Smooth muscle cell (in vitro differentiated cells): Measurements from ENCODE around the gene LDHA. TPM values are rescaled to one million over a fixed set of nuclear protein-coding genes. Genes with fewer than 3 reads are reported as not detected.

Experiments
- DNase-seq: peaks from one replicate; lab custom pipeline; 2025; ENCODE audit not compliant: unreplicated experiment; lab: John Stamatoyannopoulos, UW
- H2AFZ ChIP-seq: fragments of 200-600 bp; sonication (generic); 2 replicates; pipeline ENCODE4 v1.6.0; 2016; ENCODE audit warnings: antibody characterized with exemption, low read depth, mild to moderate bottlenecking
- H3F3A ChIP-seq: fragments of 200-600 bp; sonication (generic); 2 replicates; pipeline ENCODE4 v1.6.0; 2017; ENCODE audit warnings: antibody characterized with exemption, low read depth
- H3K27ac ChIP-seq: fragments of 200-600 bp; sonication (generic); 2 replicates; pipeline ENCODE4 v1.5.1; 2016; ENCODE audit warnings: low read depth, mild to moderate bottlenecking
- H3K27me3 ChIP-seq: fragments of 200-600 bp; sonication (generic); 2 replicates; pipeline ENCODE4 v1.6.1; 2016; ENCODE audit warnings: low read depth, mild to moderate bottlenecking
- H3K36me3 ChIP-seq: fragments of 200-600 bp; sonication (generic); 2 replicates; pipeline ENCODE4 v1.5.1; 2016; ENCODE audit warnings: low read depth
- H3K4me1 ChIP-seq: fragments of 200-600 bp; sonication (generic); 2 replicates; pipeline ENCODE4 v1.5.1; 2016; ENCODE audit warnings: low read depth
- H3K4me2 ChIP-seq: fragments of 200-600 bp; sonication (generic); 2 replicates; pipeline ENCODE4 v1.6.0; 2016; ENCODE audit warnings: mild to moderate bottlenecking
- H3K4me3 ChIP-seq: fragments of 200-600 bp; sonication (generic); 2 replicates; pipeline ENCODE4 v1.5.1; 2016; ENCODE audit warnings: mild to moderate bottlenecking
- H3K79me2 ChIP-seq: fragments of 200-600 bp; sonication (generic); 2 replicates; pipeline ENCODE4 v1.6.0; 2016; ENCODE audit warnings: low read depth, mild to moderate bottlenecking
- H3K9ac ChIP-seq: fragments of 200-600 bp; sonication (generic); 2 replicates; pipeline ENCODE4 v1.6.0; 2016; ENCODE audit warnings: low read depth
- H3K9me3 ChIP-seq: fragments of 200-600 bp; sonication (generic); replicated peaks from 2 replicates; pipeline ENCODE4 v1.5.1; 2016; ENCODE audit warnings: low read depth
- H4K20me1 ChIP-seq: fragments of 200-600 bp; sonication (generic); 2 replicates; pipeline ENCODE4 v1.6.0; 2016; ENCODE audit warnings: low read depth
- WGBS: methylation state at CpG from one replicate; pipeline ENCODE4 v1.1.7; 2016; ENCODE audit warnings: low lambda C conversion rate; 5-methylcytosine and 5-hydroxymethylcytosine counted together
- polyA plus RNA-seq: library from polyadenylated mRNA; unstranded; fragments of >200 nt; fragmentation: Nextera tagmentation; extraction: Ambion mirVana; gene quantifications from 2 replicates; pipeline ENCODE4 v1.2.1, GENCODE V29; 2016
- total RNA-seq: library from RNA; depleted of rRNA; stranded (reverse); fragments of >200 nt; gene quantifications from 2 replicates; pipeline ENCODE4 v1.2.3, GENCODE V29; 2014
- TF ChIP-seq, protein P1 (sequence below): fragments of 200-600 bp; sonication (generic); IDR thresholded peaks from 2 replicates; pipeline ENCODE4 v1.5.1; 2017; ENCODE audit warnings: borderline replicate concordance, mild to moderate bottlenecking, antibody characterized with exemption; ENCODE audit not compliant: insufficient read depth, poor library complexity, severe bottlenecking

Gene LDHA
- total and polyA plus RNA-seq, 2 experiments from 2014 or later: 1,106 to 2,158 TPM

DNA sequence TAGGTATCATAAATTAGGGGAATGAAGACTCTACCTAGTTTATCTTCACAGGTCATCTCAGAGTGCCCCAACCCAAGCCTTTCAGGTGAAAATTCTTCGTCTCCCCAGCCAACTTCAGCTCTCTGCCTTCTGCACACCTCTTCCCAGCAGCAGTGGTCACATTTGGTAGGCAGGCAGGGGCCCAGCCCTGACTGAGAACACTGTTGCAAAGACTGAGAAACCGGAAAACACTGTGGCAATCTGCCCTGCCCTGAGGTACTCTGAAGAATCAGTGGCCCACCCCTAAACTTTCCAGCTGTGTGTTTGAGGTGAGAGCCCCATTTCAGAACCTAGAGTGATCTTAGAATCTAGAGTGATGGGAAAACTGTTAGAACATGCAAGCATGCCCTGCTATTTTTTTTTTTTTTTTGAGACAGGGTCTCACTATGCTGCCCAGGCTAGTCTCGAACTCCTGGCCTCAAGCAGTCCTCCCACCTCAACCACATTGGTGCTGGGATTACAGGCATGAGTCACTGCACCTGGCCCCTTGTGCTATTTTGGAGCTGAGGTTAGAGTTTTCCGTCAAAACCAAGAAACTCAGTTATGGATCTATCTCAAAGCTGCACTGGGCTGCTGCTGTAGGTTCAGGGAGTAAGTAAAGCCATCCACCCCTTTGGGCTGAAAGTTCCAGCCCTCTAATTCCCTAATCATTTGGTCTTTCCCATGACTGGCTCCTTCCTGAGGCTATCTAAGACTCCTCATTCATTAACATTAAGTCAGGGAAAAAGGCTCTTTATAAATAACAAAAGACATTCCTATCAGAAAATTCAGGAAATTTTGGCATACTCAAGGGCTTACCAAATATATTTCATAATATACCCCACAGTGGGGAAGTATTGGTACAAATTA, 1.7 kb upstream of the LDHA start:
- H4K20me1 ChIP-seq: peaks cover 30% of the 10 kb centered on the region
- peaks cover 9% of the 10 kb centered on the region for H3K36me3 ChIP-seq
- no peak for DNase-seq
- H2AFZ ChIP-seq: no peak overlapping the region
- peaks cover 13% of the 10 kb centered on the region for H3K4me1 ChIP-seq
- TF ChIP-seq, protein P1, sequence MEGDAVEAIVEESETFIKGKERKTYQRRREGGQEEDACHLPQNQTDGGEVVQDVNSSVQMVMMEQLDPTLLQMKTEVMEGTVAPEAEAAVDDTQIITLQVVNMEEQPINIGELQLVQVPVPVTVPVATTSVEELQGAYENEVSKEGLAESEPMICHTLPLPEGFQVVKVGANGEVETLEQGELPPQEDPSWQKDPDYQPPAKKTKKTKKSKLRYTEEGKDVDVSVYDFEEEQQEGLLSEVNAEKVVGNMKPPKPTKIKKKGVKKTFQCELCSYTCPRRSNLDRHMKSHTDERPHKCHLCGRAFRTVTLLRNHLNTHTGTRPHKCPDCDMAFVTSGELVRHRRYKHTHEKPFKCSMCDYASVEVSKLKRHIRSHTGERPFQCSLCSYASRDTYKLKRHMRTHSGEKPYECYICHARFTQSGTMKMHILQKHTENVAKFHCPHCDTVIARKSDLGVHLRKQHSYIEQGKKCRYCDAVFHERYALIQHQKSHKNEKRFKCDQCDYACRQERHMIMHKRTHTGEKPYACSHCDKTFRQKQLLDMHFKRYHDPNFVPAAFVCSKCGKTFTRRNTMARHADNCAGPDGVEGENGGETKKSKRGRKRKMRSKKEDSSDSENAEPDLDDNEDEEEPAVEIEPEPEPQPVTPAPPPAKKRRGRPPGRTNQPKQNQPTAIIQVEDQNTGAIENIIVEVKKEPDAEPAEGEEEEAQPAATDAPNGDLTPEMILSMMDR: no peak
- peak overlapping the region; percentile 90 for H3K27ac ChIP-seq
- no peaks in the 10 kb centered on the region for H3K27me3 ChIP-seq
- H3K4me3 ChIP-seq: no peak overlapping the region
- no peak overlapping the region for H3K9ac ChIP-seq
- H3K4me2 ChIP-seq: no peak overlapping the region
- peaks cover 28% of the 10 kb centered on the region for H3F3A ChIP-seq
- no peaks in the 10 kb centered on the region for H3K9me3 ChIP-seq
- H3K79me2 ChIP-seq: peaks cover 28% of the 10 kb centered on the region
- WGBS: 76% methylated on average over 4 of the region's 4 CpGs

DNA sequence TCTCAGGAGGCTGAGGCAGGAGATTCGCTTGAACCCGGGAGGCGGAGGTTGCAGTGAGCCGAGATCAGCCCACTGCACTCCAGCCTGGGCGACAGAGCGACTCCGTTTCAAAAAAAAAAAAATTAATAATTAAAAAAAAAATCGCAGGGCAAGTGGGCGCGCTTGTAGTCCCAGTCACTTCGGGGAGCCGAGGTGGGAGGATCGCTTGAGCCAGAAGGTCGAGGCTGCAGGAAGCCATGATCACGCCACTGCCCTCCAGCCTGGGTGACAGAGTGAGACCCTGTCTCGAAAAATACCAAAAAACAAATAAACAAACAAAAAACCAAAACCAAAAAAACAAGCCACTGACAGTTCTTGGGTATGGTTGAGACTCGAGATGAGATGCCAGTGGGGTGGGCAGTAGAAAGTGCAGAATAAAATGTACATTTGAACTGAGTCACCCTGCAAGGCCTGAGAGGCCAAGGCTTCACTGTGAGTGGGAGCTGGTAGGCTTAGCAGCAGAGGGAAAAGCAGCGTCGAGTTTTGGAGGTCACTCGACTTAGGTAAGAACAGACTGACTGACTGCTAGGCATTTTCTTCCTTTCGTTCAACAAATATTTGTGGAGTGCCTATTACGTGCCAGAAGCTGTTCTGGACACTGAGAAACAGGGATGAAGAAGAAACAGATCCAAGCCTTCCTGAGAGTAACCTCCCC, 635 bp upstream of the LDHA start:
- Histone ChIP-seq H3K9me3 (no peaks in the 10 kb centered on the region), H3K36me3 (peaks cover 14% of the 10 kb centered on the region), H3K27ac (peak overlapping the region; percentile 90), H3K79me2 (peaks cover 36% of the 10 kb centered on the region), H2AFZ (peak overlapping the region; percentile 75), H3K4me2 (peak overlapping the region; percentile 93), H3F3A (peaks cover 28% of the 10 kb centered on the region), H3K27me3 (no peaks in the 10 kb centered on the region), H3K4me1 (peaks cover 13% of the 10 kb centered on the region), H4K20me1 (peaks cover 41% of the 10 kb centered on the region), H3K9ac (peak overlapping the region; percentile 90), H3K4me3 (peak overlapping the region; percentile 96)
- no peak for DNase-seq
- WGBS: 69% methylated on average over 22 of the region's 22 CpGs
- TF ChIP-seq, protein P1: no peak

DNA sequence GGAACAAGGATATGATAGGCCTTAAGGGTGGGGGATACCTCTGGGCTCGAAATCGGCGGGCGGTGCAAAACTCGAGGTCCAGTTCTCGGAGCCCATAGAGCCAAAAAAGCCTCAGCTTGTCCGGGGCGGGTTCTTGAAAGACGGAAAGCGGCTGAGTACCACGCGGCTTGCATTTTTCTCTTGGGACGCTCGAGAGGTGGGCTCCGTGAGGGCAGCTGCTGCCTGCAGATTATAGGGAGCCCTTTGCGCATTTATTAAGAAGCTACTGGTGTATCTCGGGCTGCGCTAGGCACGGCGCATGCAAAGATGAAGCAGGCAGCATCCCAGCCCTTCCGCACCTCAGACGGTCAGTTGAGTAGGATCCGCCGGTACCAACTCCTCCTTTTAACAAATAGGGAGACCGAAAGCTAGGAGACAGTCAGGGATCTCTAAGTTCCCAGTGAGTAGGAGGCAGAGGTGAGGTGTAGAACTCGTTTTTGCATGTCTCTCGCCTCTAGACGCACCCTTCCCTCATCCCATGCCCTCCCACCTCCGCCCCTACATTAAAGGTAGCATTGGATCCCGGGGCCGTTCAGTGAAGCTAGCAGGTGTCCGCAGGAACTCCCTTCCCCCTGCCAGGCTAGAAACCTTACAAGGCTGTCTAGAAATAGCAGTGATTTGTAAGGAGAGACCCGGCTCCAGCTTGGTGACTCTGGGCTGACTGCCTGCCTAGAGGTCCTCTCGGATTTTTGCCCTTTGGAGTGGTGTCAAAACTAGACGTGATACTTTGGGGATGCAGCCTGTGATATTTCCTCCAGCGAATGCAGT, 768 bp downstream of the LDHA start:
- Histone ChIP-seq H2AFZ (no peak overlapping the region), H4K20me1 (peaks cover 55% of the 10 kb centered on the region), H3K9ac (peak overlapping the region; percentile 90), H3K4me3 (peak overlapping the region; percentile 96), H3K79me2 (peaks cover 50% of the 10 kb centered on the region), H3K9me3 (no peaks in the 10 kb centered on the region), H3K4me2 (peak overlapping the region; percentile 93), H3K36me3 (peaks cover 24% of the 10 kb centered on the region), H3F3A (peaks cover 42% of the 10 kb centered on the region), H3K27ac (peak overlapping the region; percentile 90), H3K27me3 (no peaks in the 10 kb centered on the region), H3K4me1 (peaks cover 13% of the 10 kb centered on the region)
- no peak for DNase-seq
- TF ChIP-seq, protein P1: no peak
- under 1% methylated on average over 36 of the region's 36 CpGs for WGBS
